ENCODE results near the gene CTNNA3.

The CTNNA3 gene

DNA sequence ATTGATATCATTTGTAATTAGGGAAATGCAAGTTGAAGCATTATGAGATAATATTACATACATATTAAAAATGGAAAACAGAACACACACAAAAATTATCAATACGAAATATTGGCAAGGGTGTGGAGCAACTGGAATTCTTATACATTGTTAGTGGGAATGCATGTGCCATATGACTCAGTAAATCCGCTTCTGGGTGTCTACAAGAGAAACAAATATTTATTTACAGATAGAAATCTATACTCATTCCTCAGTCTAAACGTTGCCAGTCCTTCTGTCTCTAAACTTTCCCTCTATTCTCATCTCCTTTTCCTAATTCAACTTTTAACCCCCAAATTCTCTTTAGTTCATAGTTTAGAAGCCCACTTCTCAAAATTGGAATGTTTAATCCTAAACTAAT, 940.5 kb downstream of the CTNNA3 start:
- DNase-seq (ENCODE audit: low read depth in 3 of 3), result no peak

- no peak for DNase-seq (ENCODE audit: low read depth in 3 of 3)
These were observed 943.3 kb downstream of the CTNNA3 start for GRCh38 chr10:66752714-66753113.

- DNase-seq (ENCODE audit: low read depth in 3 of 3), result no peak
These were observed 947.8 kb downstream of the CTNNA3 start for GRCh38 chr10:66748217-66748616.

DNA sequence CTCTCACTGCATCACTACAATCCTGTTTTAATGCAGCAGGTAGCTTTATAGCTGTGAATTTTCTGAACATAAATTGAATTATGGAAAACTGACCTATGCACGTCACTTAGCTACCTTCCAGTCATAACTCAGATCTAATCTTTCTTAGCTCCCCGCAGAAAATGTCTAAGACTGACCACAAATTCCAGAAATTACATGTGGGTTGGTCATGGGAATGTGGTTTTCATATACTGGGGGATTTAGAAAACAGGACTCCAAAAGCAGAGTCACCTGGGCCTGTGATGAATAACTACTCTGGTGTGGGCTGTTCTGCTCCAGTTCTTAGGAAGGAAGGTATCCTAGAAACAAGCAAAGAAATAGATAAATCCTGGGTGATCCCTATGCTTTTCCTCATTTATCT, 948.5 kb downstream of the CTNNA3 start:
- no peak for DNase-seq (ENCODE audit: low read depth in 3 of 3)

- DNase-seq (ENCODE audit: low read depth in 3 of 3), result no peak
These were observed 949.3 kb downstream of the CTNNA3 start for GRCh38 chr10:66746711-66747110.

- DNase-seq (ENCODE audit: low read depth in 3 of 3), result no peak
These were observed 949.7 kb downstream of the CTNNA3 start for GRCh38 chr10:66746246-66746645.

DNA sequence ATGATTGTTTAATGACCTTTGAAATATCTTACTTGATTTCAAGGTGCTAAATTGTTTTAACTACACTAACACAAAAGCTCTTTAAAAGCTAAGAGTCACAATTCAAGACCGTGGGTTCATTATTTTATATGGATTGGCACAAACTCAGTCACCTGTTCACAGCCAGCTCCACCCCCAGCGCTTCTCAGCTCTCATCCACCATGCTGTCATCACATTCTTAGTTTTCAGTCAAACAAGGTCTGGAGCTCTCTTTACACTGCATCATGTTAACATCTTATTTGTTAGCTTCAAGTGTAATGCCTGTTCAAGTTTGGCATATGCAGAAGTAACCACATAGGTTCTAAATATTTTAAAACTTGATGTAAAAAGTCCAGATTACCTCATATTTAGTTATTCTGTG, 951.1 kb downstream of the CTNNA3 start:
- no peak for DNase-seq (ENCODE audit: low read depth in 3 of 3)

- DNase-seq (ENCODE audit: low read depth in 3 of 3), result no peak
These were observed 958.8 kb downstream of the CTNNA3 start for GRCh38 chr10:66737241-66737640.

GRCh38 chr10:66723608-66724400, 972.2 kb downstream of the CTNNA3 start:
- DNase-seq (ENCODE audit: low read depth in 3 of 3), result no peak

GRCh38 chr10:66719483-66719882, 976.5 kb downstream of the CTNNA3 start:
- no peak for DNase-seq (ENCODE audit: low read depth in 3 of 3)

DNA sequence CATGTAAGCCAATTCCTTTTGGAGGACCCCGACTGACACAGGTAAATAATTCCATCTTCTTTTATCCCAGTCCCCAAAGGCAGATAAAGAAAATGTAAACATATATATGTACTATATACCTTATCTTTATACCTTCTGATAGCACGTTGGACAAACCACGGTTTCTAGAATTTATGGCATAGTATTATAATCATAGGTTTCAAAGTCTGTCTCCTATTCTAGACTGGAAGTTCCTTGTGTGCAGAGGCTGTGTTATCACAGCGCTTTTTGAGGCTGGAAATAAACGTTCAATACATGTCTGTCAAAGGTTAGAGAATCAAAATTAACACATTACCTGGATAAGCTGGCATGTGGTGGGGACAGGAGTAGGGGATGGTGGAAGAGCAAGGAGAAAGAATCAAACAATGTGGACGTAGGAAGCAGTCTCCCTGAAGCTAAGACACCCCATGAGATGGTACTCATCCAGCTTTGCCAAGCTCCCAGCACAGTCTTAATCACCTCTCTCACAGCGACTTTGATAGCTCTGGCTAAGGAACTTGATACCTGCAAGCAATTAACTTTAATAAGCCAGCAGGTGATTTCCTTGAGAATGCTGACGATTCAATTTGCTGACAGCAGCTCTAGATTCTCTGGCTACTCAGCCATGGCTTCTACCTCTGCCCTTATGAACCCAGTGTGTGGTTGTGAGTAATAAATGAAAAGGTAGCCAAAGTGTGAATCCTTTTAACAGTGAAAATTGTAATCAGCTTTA, 978.6 kb downstream of the CTNNA3 start:
- DNase-seq (ENCODE audit: low read depth in 3 of 3), result no peak

DNA sequence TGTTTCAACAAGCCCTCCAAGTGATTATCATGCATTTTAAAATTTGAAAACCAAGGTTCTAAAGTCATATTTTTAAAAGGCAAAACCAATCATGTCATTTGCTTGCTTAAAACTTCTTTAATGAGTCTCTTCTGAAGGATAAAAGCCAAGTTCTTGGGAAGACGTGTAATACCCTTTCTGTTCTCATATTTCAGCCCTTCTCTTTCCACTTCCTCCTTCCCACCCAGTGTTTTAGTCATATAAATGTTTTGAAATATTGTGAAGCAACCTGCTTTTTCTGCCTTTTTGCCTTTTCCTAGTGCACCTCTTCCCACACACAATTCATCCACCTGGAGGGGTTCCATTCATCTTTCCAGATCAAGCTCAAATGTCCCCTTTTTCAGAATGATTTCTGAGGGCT, 981.3 kb downstream of the CTNNA3 start:
- DNase-seq (ENCODE audit: low read depth in 3 of 3), result no peak

DNA sequence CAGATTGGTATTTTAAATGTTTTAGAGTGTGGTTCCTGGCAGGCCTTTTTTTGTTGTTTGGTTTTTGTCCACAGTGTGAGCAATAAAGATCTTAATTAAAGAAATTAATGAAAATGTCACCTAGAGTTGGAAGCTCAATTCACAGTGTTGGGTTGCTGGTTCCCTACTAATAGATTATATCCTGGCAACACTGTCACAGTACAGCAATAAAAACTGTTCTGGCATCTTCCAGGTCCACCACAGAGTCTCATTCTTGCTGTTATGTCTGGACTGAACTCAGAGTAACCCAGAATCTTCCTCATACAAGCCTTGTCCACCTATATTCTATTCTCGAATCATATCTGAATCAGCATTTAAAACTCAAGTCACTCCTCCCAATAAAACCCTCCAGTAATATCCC, 982.6 kb downstream of the CTNNA3 start:
- DNase-seq (ENCODE audit: low read depth in 3 of 3), result no peak

DNA sequence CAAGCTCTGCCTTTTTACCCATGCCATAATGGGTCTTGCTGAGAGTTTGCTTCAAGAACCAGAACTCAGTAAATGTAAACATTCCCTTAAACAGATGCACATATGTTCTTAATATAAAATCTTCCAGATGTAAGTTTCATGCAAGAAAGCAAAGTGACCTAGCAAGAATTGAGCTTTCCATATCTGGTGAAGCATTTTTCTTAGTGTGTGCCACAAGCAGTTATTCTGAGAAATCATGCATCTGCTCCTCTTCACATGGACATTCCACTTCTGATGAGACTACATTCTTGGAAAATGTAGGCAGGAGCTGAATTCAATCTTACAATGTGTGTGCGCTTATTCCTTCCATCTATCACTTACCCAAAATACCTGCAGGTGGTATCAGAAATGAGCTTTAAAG, 997.9 kb downstream of the CTNNA3 start:
- DNase-seq (ENCODE audit: low read depth in 3 of 3), result no peak

GRCh38 chr10:66695046-66695445, 1000.9 kb downstream of the CTNNA3 start:
- DNase-seq (ENCODE audit: low read depth in 3 of 3), result no peak

DNA sequence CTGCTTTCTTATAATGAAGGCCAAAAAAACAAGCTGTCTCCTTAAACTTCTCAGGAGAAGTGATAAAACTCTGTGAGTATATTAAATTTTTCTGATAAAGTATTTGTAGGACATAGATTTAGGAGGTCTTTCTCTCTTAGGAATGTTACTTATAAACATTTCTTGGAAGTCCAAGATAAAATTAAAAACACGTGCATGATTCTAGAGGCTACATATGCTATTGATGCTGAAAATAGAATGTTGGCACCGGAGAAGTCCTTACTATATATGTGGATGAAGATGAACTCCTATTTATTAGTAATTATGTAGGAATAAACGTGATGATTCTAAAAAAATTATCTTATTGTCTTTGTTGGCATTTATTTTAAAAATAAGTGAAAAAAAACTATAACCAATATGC, 1011.4 kb downstream of the CTNNA3 start:
- DNase-seq (ENCODE audit: low read depth in 3 of 3), result no peak

DNA sequence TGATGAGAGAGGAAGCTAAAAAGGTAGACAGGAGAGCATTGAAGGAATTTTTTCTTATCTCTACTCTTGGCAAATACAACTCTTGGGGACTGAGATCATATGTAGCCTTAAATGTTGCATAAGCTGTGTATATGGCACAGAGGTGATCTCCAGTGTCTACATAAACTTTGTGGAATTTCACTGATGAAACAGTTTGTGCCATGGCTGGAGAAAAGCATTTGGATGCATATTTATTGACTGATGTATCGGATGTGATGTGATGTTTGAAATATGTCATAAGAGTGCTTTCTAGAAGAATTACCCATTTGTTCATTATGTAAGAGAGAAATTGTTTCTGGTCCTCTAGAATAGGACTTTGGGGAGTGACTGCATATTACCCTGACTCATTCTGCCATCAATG, 1015.1 kb downstream of the CTNNA3 start:
- no peak for DNase-seq (ENCODE audit: low read depth in 3 of 3)

DNA sequence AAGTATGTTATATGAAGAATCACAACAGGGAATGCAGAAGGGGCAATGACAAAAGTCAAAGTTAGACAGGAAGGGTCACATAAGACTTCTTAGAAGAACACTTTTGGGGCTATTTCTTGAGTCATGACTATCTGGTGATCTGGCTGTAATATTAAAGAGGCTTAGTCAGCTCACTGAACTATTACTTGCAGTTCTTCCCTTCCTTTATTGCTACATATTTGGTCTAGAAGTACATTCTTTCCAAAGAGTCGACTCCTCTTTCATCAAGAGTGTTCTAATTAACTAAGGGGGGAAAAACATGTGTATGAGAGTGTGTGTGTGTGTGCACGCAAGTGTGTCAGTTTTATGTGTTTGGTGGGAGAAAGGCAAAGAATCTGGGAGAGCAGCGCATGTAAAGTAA, 1017.5 kb downstream of the CTNNA3 start:
- no peak for DNase-seq (ENCODE audit: low read depth in 3 of 3)

- no peak for DNase-seq (ENCODE audit: low read depth in 3 of 3)
These were observed 1022.9 kb downstream of the CTNNA3 start for GRCh38 chr10:66673071-66673470.

DNA sequence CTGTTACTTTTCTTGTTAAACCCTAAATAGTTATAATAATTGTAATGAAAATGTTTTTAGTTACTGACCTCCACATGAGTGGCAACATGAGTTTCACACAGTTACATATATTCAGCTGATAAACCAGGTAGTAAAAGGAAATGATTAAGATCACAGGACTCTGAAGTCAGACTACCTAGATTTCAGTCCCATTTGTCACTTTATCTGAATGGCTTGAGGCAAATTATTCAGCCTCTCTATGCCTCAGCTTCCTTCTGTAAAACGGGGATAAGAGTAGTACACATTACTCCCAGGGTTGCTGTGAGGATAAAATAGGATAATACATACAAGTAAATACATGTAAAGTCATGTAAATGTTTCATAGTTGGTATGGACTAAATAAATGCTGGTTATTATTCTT, 1024.4 kb downstream of the CTNNA3 start:
- no peak for DNase-seq (ENCODE audit: low read depth in 3 of 3)

GRCh38 chr10:66671064-66671463, 1024.9 kb downstream of the CTNNA3 start:
- no peak for DNase-seq (ENCODE audit: low read depth in 3 of 3)

DNA sequence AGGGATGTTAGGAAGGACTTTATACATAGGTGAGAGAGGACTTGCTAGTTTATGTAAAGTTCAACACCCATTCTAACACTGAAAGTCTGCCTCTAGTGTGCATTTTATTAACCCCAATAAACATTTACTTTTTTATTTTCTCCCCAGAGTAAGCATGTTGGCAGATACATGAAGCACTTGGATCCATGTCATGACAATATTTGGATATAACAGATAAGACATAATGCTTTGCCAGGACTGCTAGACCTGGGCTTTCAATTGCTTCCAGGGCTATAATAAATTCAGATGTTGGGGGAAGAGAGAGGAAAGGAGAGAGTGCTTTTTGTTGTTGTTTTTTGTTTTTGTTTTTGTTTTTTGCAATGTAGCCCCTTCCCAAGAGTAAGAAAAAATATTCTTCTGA, 1039.5 kb downstream of the CTNNA3 start:
- no peak for DNase-seq (ENCODE audit: low read depth in 3 of 3)

- DNase-seq (ENCODE audit: low read depth in 3 of 3), result no peak
These were observed 1041.1 kb downstream of the CTNNA3 start for GRCh38 chr10:66654861-66655260.

All from stimulated activated CD4-positive, alpha-beta T cell treated with anti-CD3 and anti-CD28 coated beads, TNF-alpha, amount 100 ng/mL, for 4 hours (primary cell).